ENCODE results near the gene KCTD17. TPM values are rescaled to one million over a fixed set of nuclear protein-coding genes. Genes with fewer than 3 reads are reported as not detected.
A peak's percentile ranks its signal among the peaks of the same experiment; 100 is the strongest.

The KCTD17 gene
- total RNA-seq, 3 donors from 2014 or later, result 33.8 to 39.6 (median 34.3) TPM

- Mint-ChIP-seq H3K4me3 (no peak overlapping the region), H3K27me3 (ENCODE audit: low read depth) (no peaks in the 10 kb centered on the region), H3K36me3 (ENCODE audit: insufficient read depth) (no peaks in the 10 kb centered on the region), H3K9me3 (no peaks in the 10 kb centered on the region), H3K4me1 (ENCODE audit: low read depth) (peaks cover 52% of the 10 kb centered on the region)
- ATAC-seq, result no peak
- no peak for DNase-seq
Observed at GRCh38 chr22:37080838-37081237, 29.3 kb downstream of the KCTD17 start.

GRCh38 chr22:37082251-37082873 is 30.8 kb downstream of the KCTD17 start:
- H3K4me3 Mint-ChIP-seq, result no peak overlapping the region
- H3K36me3 Mint-ChIP-seq (ENCODE audit: insufficient read depth), result no peaks in the 10 kb centered on the region
- peak; percentile 30 for DNase-seq
- H3K4me1 Mint-ChIP-seq (ENCODE audit: low read depth), result peaks cover 50% of the 10 kb centered on the region
- no peaks in the 10 kb centered on the region for H3K27me3 Mint-ChIP-seq (ENCODE audit: low read depth)
- ATAC-seq, result peak; percentile 16 to 49
- H3K9me3 Mint-ChIP-seq, result no peaks in the 10 kb centered on the region

DNA sequence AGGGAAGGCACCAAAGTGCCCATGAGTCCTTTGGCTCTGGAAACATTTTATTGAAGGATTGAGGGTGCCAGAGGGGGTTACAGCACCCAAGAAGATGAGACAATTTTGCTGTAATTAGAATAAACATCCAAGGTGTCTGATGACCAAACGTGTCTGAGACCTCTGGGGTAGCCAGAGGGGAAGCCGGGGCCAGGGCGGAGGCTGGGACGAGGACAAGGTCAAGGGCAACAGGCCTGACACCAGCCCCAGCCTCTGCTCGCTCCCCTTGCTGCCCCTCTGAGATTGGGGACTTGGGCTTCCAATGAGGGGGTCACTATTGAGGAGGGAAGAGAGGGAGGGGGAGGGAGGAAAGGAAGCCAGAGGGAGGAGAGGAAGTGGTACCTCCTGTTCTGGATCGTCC is 32.4 kb downstream of the KCTD17 start:
- Mint-ChIP-seq H3K27me3 (ENCODE audit: low read depth) (no peaks in the 10 kb centered on the region), H3K4me1 (ENCODE audit: low read depth) (peaks cover 43% of the 10 kb centered on the region), H3K4me3 (no peak overlapping the region), H3K36me3 (ENCODE audit: insufficient read depth) (no peaks in the 10 kb centered on the region), H3K9me3 (no peaks in the 10 kb centered on the region)
- DNase-seq (no peak), ATAC-seq (no peak)

- H3K9me3 Mint-ChIP-seq, result no peaks in the 10 kb centered on the region
- no peaks in the 10 kb centered on the region for H3K27me3 Mint-ChIP-seq (ENCODE audit: low read depth)
- H3K36me3 Mint-ChIP-seq (ENCODE audit: insufficient read depth), result no peaks in the 10 kb centered on the region
- H3K4me1 Mint-ChIP-seq (ENCODE audit: low read depth), result peaks cover 39% of the 10 kb centered on the region
- DNase-seq (no peak), ATAC-seq (no peak)
- no peak overlapping the region for H3K4me3 Mint-ChIP-seq
Observed at GRCh38 chr22:37084385-37084784, 32.8 kb downstream of the KCTD17 start.

GRCh38 chr22:37086184-37086583 is 34.6 kb downstream of the KCTD17 start:
- H3K4me3 Mint-ChIP-seq, result no peak overlapping the region
- no peaks in the 10 kb centered on the region for H3K36me3 Mint-ChIP-seq (ENCODE audit: insufficient read depth)
- DNase-seq, result no peak
- peaks cover 22% of the 10 kb centered on the region for H3K4me1 Mint-ChIP-seq (ENCODE audit: low read depth)
- no peaks in the 10 kb centered on the region for H3K9me3 Mint-ChIP-seq
- ATAC-seq, result no peak
- H3K27me3 Mint-ChIP-seq (ENCODE audit: low read depth), result no peaks in the 10 kb centered on the region

DNA sequence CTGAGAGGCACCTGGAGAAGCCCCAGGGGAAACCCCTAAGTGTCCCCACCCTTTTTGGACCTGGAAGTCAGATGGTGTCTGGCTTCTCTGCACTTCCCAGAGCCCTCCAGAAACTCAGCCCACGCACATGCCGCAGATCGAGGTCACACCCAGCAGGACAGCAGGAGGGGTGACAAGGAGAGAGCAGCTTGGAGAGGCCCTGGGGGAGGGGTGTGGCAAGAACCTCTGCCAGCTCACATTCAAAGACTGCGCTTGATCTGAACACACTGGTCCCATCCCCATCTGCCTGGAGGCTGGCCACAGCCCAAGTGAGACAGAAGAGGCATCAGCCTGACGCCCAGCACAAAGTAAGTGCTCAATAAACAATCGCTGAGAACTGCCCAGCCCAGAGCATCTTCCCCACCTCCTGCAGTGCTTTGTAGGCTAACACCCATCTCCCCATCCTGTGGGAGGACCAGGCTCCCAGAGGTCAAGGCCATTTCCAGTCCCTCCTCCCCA is 36.6 kb downstream of the KCTD17 start:
- DNase-seq (no peak), ATAC-seq (peak; percentile 35 to 44)
- no peaks in the 10 kb centered on the region for H3K9me3 Mint-ChIP-seq
- H3K4me1 Mint-ChIP-seq (ENCODE audit: low read depth), result peaks cover 5% of the 10 kb centered on the region
- no peaks in the 10 kb centered on the region for H3K27me3 Mint-ChIP-seq (ENCODE audit: low read depth)
- no peaks in the 10 kb centered on the region for H3K36me3 Mint-ChIP-seq (ENCODE audit: insufficient read depth)
- H3K4me3 Mint-ChIP-seq, result no peak overlapping the region

GRCh38 chr22:37088750-37089408 is 37.3 kb downstream of the KCTD17 start:
- DNase-seq, result no peak
- Mint-ChIP-seq H3K4me1 (ENCODE audit: low read depth) (peaks cover 5% of the 10 kb centered on the region), H3K27me3 (ENCODE audit: low read depth) (no peaks in the 10 kb centered on the region), H3K9me3 (no peaks in the 10 kb centered on the region), H3K4me3 (no peak overlapping the region), H3K36me3 (ENCODE audit: insufficient read depth) (no peaks in the 10 kb centered on the region)
- ATAC-seq, result no peak

- H3K27me3 Mint-ChIP-seq (ENCODE audit: low read depth), result no peaks in the 10 kb centered on the region
- H3K4me3 Mint-ChIP-seq, result no peak overlapping the region
- DNase-seq (no peak), ATAC-seq (no peak)
- H3K9me3 Mint-ChIP-seq, result no peaks in the 10 kb centered on the region
- no peaks in the 10 kb centered on the region for H3K36me3 Mint-ChIP-seq (ENCODE audit: insufficient read depth)
- peaks cover 9% of the 10 kb centered on the region for H3K4me1 Mint-ChIP-seq (ENCODE audit: low read depth)
Observed at GRCh38 chr22:37089434-37089833, 37.9 kb downstream of the KCTD17 start.

GRCh38 chr22:37090920-37091695 is 39.6 kb downstream of the KCTD17 start:
- H3K27me3 Mint-ChIP-seq (ENCODE audit: low read depth), result peaks cover under 1% of the 10 kb centered on the region
- peaks cover 19% of the 10 kb centered on the region for H3K4me1 Mint-ChIP-seq (ENCODE audit: low read depth)
- no peaks in the 10 kb centered on the region for H3K36me3 Mint-ChIP-seq (ENCODE audit: insufficient read depth)
- no peaks in the 10 kb centered on the region for H3K9me3 Mint-ChIP-seq
- no peak for ATAC-seq
- DNase-seq, result no peak
- H3K4me3 Mint-ChIP-seq, result no peak overlapping the region

DNA sequence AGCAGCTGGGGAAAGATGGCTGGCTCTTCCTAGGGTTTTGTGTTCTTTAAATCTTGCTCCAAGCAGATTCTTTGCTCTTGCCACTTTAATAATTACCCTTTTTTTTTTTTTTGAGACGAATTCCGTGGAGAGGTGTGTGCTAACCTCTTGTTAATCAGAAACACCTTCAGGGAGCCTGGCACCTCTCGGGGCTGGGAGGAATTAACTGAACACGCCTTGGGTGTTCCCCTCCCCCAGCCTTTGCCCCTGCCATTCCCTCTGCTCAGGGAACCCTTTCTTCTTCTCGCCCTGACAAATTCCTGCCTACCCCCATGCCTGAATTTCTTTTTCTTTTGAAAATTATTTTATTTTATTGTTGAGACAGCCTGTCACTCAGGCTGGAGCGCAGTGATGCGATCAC is 40.5 kb downstream of the KCTD17 start:
- DNase-seq (no peak), ATAC-seq (no peak)
- Mint-ChIP-seq H3K27me3 (ENCODE audit: low read depth) (peaks cover 5% of the 10 kb centered on the region), H3K4me3 (no peak overlapping the region), H3K36me3 (ENCODE audit: insufficient read depth) (no peaks in the 10 kb centered on the region), H3K4me1 (ENCODE audit: low read depth) (peaks cover 19% of the 10 kb centered on the region), H3K9me3 (no peaks in the 10 kb centered on the region)

DNA sequence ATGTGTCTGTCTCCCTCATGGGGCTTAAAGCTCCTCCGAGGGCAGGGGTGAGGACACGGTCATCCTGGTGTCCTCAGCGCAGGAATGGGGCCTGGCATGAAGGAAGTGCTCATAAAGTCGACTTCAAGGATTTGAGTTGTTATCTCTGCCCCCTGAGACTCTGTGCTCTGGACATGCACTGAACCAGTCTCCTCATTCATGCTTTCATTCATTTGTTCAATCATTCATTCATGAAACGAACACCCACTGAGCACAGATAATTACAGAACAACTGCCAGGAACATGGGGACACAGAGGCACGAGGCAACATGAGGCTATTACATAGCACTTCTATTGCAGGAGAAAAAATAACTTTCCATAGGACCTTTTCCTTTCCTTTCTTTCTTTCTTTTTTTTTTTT is 41.5 kb downstream of the KCTD17 start:
- no peak for ATAC-seq
- Mint-ChIP-seq H3K4me3 (no peak overlapping the region), H3K36me3 (ENCODE audit: insufficient read depth) (no peaks in the 10 kb centered on the region)

DNA sequence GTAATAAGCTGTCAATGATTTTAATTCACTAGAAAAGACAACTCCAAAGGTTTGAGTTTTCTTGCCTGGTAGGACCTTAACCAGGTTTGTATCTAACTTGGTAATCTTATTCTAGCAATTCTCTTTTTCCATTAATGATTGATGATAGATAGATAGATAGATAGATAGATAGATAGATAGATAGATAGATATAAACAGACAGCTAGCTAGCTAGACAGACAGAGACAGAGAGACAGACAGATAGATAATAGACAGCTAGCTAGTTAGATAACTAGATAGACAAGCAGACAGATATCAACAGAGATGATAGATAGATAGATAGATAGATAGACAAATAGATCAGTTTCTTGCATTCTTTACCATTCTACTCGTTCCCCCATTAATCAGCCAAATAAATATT is 42.7 kb downstream of the KCTD17 start:
- Mint-ChIP-seq H3K36me3 (ENCODE audit: insufficient read depth) (no peaks in the 10 kb centered on the region), H3K4me3 (no peak overlapping the region), H3K27me3 (ENCODE audit: low read depth) (peaks cover 5% of the 10 kb centered on the region), H3K9me3 (no peaks in the 10 kb centered on the region), H3K4me1 (ENCODE audit: low read depth) (peaks cover 20% of the 10 kb centered on the region)
- no peak for ATAC-seq
- no peak for DNase-seq

More for the DNA sequence above, 41.5 kb downstream of the KCTD17 start:
- Mint-ChIP-seq H3K4me1 (ENCODE audit: low read depth) (peaks cover 16% of the 10 kb centered on the region), H3K9me3 (no peaks in the 10 kb centered on the region), H3K27me3 (ENCODE audit: low read depth) (peaks cover 5% of the 10 kb centered on the region)
- DNase-seq, result no peak

- ATAC-seq, result peak; percentile 93 to 96
- no peak overlapping the region for H3K4me3 Mint-ChIP-seq
- peak; percentile 62 for DNase-seq
- H3K4me1 Mint-ChIP-seq (ENCODE audit: low read depth), result peaks cover 20% of the 10 kb centered on the region
- no peaks in the 10 kb centered on the region for H3K9me3 Mint-ChIP-seq
- no peaks in the 10 kb centered on the region for H3K36me3 Mint-ChIP-seq (ENCODE audit: insufficient read depth)
- peaks cover 5% of the 10 kb centered on the region for H3K27me3 Mint-ChIP-seq (ENCODE audit: low read depth)
Observed at GRCh38 chr22:37095113-37095512, 43.6 kb downstream of the KCTD17 start.

DNA sequence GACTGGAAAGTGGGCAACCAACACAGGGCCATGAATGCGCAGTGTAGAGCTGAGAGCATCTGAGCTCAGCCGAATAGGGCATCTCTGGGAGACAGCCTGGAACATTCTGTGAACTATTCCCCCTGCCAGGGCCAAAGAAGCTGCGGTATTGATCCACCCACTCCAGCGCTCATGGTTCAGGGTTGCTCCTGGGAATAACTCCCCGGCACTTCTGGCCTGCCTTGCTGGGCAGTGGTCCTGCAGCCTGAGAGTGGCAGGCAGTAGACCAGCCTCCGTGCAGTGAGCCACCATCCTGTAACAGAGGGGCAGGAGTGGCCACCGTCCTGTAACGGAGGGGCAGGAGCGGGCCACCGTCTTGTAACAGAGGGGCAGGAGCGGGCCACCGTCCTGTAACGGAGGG is 45.8 kb downstream of the KCTD17 start:
- ATAC-seq (no peak), DNase-seq (no peak)
- Mint-ChIP-seq H3K4me1 (ENCODE audit: low read depth) (peaks cover 27% of the 10 kb centered on the region), H3K4me3 (no peak overlapping the region), H3K27me3 (ENCODE audit: low read depth) (peaks cover 5% of the 10 kb centered on the region), H3K9me3 (no peaks in the 10 kb centered on the region), H3K36me3 (ENCODE audit: insufficient read depth) (no peaks in the 10 kb centered on the region)

Data from activated T-cell treated with anti-CD3 and anti-CD28 coated beads, Interleukin-2, amount 50 U/mL, for 4 hours (primary cell).